GM21723 (cell line): ENCODE results near the gene PCDHGA3.
"Not testable (repeated sequence)": the region's sequence is repeated elsewhere in the genome, so short reads cannot be mapped to it uniquely, and the experiment has no call there.

Experiments
- ATAC-seq: cut with Tn5 transposase; IDR thresholded peaks from one replicate; pipeline ENCODE4 v1.9.1; 2021; ENCODE audit warnings: mild to moderate bottlenecking, moderate library complexity; ENCODE audit not compliant: unreplicated experiment

Gene PCDHGA3

GRCh38 chr5:141382469-141383294 is 39.1 kb downstream of the PCDHGA3 start, which contains the start of gene PCDHGA7:
TSS of gene PCDHGA7 (plus strand) at chr5:141382742. CDS start at chr5:141382900, 158 bp downstream.
- ATAC-seq = no peak

DNA sequence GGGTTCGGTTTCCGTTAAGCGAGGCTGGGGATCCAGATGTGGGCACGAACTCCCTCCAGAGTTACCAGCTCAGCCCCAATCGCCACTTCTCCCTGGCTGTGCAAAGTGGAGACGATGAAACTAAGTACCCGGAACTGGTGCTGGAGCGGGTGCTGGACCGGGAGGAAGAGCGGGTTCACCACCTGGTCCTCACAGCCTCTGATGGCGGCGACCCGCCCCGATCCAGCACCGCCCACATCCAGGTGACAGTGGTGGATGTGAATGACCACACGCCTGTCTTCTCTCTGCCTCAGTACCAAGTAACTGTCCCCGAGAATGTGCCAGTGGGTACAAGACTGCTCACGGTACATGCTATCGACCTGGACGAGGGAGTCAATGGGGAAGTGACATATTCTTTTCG is 39.7 kb downstream of the PCDHGA3 start:
- ATAC-seq = no peak

GRCh38 chr5:141384471-141385267 is 41.0 kb downstream of the PCDHGA3 start:
- no peak for ATAC-seq

DNA sequence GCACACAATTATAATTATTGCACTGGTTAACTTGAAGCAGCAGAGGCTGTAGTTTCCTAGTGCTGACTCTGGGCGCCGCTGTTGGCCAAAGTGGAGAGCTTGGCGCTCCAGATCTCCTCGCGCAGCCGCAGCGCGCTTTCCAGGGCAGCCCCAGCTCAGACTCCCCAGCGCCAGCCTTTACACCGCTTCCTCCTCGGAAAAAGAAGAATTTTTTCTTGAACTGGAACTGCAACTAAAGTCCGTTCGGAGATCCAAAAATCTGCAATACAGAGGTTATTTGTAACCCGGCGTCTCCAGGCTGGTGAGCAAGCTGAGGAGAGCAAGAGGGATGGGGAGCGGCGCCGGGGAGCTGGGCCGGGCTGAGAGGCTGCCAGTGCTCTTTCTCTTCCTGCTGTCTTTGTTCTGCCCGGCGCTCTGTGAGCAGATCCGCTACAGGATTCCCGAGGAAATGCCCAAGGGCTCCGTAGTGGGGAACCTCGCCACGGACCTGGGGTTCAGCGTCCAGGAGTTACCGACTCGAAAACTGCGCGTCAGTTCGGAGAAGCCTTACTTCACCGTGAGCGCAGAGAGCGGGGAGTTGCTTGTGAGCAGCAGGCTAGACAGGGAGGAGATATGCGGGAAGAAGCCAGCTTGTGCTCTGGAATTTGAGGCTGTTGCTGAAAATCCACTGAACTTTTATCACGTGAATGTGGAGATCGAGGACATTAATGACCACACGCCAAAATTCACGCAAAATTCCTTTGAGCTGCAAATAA is 44.1 kb downstream of the PCDHGA3 start, which contains the start of gene PCDHGB4:
Gene PCDHGB4 (plus strand): TSS at position 142 of the 755 bp plus-strand sequence. CDS start 187 bp downstream, at position 329.
- not testable (repeated sequence) for ATAC-seq

DNA sequence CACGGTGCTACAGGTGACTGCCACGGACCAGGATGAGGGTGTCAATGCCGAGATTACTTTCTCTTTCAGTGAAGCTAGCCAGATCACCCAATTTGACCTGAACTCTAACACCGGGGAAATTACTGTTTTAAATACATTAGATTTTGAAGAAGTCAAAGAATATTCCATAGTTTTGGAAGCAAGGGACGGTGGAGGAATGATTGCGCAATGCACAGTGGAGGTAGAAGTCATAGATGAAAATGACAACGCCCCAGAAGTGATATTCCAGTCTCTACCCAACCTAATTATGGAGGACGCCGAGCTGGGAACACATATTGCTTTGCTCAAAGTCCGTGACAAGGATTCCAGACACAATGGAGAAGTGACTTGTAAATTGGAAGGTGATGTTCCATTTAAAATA is 45.0 kb downstream of the PCDHGA3 start:
- ATAC-seq = no peak

DNA sequence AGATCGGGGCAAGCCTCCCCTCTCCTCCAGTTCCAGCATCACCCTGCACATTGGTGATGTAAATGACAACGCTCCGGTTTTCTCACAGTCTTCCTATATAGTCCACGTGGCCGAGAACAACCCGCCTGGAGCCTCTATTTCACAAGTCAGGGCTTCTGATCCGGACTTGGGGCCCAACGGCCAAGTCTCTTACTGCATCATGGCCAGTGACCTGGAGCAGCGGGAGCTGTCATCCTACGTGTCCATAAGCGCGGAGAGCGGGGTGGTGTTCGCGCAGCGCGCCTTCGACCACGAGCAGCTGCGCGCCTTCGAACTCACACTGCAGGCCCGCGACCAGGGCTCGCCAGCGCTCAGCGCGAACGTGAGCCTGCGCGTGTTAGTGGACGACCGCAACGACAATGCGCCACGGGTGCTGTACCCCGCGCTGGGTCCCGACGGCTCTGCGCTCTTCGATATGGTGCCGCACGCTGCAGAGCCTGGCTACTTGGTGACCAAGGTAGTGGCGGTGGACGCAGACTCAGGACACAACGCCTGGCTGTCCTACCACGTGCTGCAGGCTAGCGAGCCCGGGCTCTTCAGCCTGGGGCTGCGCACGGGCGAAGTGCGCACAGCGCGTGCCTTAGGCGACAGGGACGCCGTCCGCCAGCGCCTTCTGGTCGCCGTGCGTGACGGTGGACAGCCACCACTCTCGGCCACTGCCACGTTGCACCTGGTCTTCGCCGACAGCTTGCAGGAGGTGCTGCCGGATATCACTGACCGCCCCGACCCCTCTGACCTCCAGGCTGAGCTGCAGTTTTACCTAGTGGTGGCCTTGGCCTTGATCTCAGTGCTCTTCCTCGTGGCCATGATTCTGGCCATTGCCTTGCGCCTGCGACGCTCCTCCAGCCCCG is 45.8 kb downstream of the PCDHGA3 start:
- ATAC-seq = no peak

DNA sequence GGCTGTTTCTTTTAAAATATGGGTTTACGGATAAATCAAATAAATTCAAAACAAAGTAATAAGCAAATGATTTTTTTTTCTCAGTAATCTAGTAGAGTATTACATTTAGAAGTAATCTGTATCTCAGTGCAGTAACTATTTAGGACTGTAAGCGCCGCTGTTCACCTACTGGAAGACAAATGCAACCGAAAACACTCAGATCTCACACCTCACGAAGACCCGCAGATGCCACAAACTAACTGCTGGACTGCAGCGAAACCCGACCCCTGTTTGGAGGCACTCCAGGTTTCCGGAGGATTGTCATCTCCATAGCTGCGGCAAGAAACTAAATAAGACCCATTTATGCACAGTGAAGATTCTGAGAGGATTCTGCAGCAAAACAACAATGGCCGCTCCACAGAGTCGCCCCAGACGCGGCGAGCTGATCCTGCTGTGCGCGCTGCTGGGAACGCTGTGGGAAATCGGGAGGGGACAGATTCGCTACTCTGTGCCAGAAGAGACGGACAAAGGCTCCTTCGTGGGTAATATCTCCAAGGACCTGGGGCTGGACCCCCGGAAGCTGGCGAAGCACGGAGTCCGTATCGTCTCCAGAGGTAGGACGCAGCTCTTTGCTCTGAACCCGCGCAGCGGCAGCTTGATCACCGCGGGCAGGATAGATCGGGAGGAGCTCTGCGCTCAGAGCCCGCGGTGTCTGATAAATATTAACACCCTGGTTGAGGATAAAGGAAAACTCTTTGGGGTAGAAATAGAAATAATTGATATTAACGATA is 49.0 kb downstream of the PCDHGA3 start, which contains the start of gene PCDHGA8:
Gene PCDHGA8 (plus strand): TSS at position 205 of the 770 bp plus-strand sequence. CDS start 181 bp downstream, at position 386.
- no peak for ATAC-seq

- ATAC-seq = no peak
These were observed 49.6 kb downstream of the PCDHGA3 start for GRCh38 chr5:141393267-141393666.

DNA sequence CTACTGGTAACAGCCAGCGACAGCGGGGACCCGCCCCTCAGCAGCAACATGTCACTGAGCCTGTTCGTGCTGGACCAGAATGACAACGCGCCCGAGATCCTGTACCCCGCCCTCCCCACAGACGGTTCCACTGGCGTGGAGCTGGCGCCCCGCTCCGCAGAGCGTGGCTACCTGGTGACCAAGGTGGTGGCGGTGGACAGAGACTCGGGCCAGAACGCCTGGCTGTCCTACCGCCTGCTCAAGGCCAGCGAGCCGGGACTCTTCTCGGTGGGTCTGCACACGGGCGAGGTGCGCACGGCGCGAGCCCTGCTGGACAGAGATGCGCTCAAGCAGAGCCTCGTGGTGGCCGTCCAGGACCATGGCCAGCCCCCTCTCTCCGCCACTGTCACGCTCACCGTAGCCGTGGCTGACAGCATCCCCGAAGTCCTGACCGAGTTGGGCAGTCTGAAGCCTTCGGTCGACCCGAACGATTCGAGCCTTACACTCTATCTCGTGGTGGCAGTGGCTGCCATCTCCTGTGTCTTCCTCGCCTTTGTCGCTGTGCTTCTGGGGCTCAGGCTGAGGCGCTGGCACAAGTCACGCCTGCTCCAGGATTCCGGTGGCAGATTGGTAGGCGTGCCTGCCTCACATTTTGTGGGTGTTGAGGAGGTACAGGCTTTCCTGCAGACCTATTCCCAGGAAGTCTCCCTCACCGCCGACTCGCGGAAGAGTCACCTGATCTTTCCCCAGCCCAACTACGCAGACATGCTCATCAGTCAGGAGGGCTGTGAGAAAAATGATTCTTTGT is 51.0 kb downstream of the PCDHGA3 start:
- ATAC-seq = not testable (repeated sequence)
